ENCODE measurements around the gene NEK6. TPM values are rescaled to one million over a fixed set of nuclear protein-coding genes. Genes with fewer than 3 reads are reported as not detected.

The NEK6 gene
- total RNA-seq, 2 donors from 2014 or later, result 3.1 to 5.4 TPM

DNA sequence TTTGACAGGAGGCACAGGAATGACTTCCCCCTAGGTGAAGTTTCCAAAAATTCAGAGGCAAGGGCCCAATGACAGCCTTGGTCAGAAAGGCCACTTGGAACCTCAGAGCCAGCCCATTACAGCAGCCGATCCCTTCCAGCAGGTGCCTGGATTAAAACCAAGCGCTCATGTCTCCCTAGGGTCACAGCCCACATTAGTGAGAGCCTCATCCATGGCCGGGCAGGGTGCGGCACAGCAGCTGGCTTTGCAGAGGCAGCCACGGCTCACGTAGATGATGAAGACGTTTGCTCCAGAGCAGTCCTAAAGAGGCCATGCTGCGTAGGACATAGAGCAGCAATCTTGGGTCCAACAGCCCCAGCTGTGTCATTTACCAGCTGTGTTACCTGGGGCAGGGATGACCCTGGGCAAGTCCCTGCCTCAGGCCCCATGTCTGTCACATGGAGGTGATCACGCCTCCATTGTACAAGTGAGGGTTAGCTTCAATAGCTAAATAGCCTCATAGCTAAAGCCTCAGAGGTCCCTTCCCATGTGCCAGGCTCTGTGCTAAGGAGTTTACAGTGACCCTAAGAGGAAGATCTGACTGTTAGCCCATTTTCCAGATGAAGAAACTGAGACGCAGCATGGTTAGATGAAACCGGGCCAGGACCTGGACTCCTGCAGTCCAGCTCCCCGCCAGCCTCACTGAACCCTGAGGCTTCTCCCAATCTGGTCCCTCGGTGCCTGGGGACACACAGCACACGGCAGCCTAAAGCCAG is 39.2 kb downstream of the NEK6 start:
- DNase-seq (ENCODE audit: low spot score in 2 of 2) (no peak), ATAC-seq (no peak)
- H3K9me3 Mint-ChIP-seq, result no peaks in the 10 kb centered on the region
- no peak overlapping the region for H3K27ac Mint-ChIP-seq
- H3K36me3 Mint-ChIP-seq, result no peaks in the 10 kb centered on the region

DNA sequence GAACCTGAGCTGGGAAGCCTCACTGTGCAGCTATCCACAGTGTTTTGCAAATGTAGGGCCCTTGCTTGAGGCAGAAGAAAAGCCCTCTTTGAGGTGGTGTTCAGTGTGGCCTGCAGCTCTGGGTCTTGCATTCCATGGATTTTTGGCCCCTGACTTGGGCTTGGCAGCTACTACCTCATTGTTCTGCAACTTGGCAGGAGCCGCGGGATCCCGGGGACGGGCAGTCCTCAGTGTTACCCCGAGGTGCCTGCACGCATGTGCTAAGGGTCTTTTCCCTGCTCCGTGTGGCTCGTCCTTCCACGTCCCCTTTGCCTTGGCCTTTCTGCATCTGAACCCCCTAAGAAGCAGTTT is 39.8 kb downstream of the NEK6 start:
- ATAC-seq (no peak), DNase-seq (ENCODE audit: low spot score in 2 of 2) (no peak)
- Mint-ChIP-seq H3K27ac (no peak overlapping the region), H3K36me3 (no peaks in the 10 kb centered on the region), H3K9me3 (no peaks in the 10 kb centered on the region)

GRCh38 chr9:124297915-124298645 is 40.3 kb downstream of the NEK6 start:
- Mint-ChIP-seq H3K9me3 (no peaks in the 10 kb centered on the region), H3K27ac (no peak overlapping the region), H3K36me3 (no peaks in the 10 kb centered on the region)
- ATAC-seq (no peak), DNase-seq (ENCODE audit: low spot score in 2 of 2) (no peak)

DNA sequence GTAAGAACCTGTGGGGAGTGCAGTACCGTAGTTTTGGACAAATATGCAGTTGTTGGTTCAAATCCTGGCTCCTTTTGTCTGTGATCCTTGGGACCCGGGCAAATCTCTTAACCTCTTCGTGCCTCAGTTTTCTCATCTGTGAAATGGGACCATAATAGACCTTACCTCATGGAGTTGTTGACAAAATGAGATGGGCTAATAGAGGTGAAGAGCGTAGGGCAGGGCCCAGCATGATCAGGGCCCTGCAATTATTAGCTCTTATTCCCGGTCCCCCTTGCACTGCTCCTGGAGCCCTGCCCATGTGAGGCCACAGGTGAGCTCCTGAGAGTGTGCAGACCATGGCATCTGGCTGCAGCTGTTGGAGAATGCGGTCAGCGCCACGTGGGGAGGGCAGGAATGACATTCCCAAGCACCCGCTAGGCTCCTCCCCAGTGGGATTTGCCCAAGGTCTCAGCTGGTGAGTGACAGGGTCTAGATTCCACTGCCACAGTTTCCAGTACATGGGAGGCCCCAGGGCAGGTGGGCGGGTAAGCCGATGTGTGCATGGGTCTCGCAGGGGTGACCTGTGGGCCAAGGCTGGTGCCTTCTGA is 41.0 kb downstream of the NEK6 start:
- DNase-seq (ENCODE audit: low spot score in 2 of 2), result no peak
- ATAC-seq, result no peak
- Mint-ChIP-seq H3K27ac (no peak overlapping the region), H3K9me3 (no peaks in the 10 kb centered on the region), H3K36me3 (no peaks in the 10 kb centered on the region)

GRCh38 chr9:124299515-124300090 is 41.9 kb downstream of the NEK6 start:
- DNase-seq (ENCODE audit: low spot score in 2 of 2) (no peak), ATAC-seq (no peak)
- H3K9me3 Mint-ChIP-seq, result no peaks in the 10 kb centered on the region
- peak overlapping the region; percentile 65 to 76 for H3K27ac Mint-ChIP-seq
- no peaks in the 10 kb centered on the region for H3K36me3 Mint-ChIP-seq

DNA sequence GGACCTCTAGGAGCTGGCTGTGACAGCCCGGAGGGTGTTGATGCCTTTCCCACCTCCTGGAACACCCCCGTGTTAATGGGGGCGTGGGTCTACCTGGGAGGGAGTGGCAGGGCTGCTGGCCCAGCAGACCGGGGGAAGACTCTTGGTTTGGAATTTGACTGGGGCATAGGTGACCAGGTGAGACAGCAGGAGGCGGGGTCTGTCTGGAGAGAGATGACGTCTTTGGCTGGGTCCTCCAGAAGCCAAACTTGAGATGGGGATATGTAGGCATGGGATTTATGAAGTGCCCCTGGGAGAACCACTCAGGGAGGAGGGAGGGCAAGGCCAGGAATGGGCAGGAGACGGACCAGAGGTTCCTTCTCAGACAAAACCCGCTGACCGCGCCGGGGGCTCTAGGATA is 42.6 kb downstream of the NEK6 start:
- no peak for ATAC-seq
- no peak for DNase-seq (ENCODE audit: low spot score in 2 of 2)

GRCh38 chr9:124302921-124303320 is 45.2 kb downstream of the NEK6 start:
- Mint-ChIP-seq H3K9me3 (no peaks in the 10 kb centered on the region), H3K36me3 (no peaks in the 10 kb centered on the region), H3K27ac (no peak overlapping the region)
- no peak for DNase-seq (ENCODE audit: low spot score in 2 of 2)
- no peak for ATAC-seq

More for the DNA sequence above, 42.6 kb downstream of the NEK6 start:
- Mint-ChIP-seq H3K9me3 (no peaks in the 10 kb centered on the region), H3K36me3 (no peaks in the 10 kb centered on the region), H3K27ac (peak overlapping the region in 1 of 2 donors; percentile 76)

DNA sequence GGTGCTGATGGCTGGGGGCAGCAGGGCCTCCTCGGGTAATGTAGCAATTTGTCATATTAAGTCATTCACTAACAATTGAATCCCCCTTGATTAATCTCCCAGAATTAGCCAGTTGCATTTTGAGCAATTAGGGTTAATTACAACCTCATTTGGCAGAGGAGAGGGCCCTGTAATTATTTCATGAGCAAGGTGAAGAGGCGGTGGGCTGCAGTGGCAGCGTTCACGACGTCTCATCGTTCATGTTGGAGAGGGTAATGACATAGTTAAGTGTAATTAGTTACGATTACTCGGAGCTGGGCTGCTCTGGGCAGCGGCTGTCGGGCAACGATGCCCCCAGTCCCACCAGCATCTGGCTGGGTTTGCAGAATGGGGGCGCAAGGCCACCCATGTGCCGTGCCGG is 46.0 kb downstream of the NEK6 start:
- H3K27ac Mint-ChIP-seq, result no peak overlapping the region
- no peak for ATAC-seq
- H3K9me3 Mint-ChIP-seq, result no peaks in the 10 kb centered on the region
- H3K36me3 Mint-ChIP-seq, result no peaks in the 10 kb centered on the region
- DNase-seq (ENCODE audit: low spot score in 2 of 2), result no peak

DNA sequence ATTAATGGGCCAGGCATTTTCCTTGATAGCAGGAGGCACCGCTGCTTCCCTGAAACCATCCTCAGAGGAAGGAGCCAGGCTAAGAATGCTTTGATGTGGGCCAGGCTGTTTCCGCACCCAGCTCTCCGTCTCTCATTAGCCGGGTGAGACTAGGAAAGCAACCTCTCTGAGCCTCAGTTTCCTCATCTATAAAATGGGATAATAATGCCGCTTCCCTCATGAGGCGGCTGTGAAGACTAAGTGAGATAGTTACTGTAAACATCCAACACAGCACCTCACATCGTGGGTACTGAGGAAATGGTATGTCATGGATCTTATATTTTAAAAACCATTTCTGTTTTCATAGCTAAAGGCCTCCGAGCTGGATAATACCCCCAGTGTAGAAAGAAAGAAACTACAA is 46.5 kb downstream of the NEK6 start:
- no peak for DNase-seq (ENCODE audit: low spot score in 2 of 2)
- ATAC-seq, result no peak
- no peaks in the 10 kb centered on the region for H3K36me3 Mint-ChIP-seq
- H3K27ac Mint-ChIP-seq, result no peak overlapping the region
- H3K9me3 Mint-ChIP-seq, result no peaks in the 10 kb centered on the region

DNA sequence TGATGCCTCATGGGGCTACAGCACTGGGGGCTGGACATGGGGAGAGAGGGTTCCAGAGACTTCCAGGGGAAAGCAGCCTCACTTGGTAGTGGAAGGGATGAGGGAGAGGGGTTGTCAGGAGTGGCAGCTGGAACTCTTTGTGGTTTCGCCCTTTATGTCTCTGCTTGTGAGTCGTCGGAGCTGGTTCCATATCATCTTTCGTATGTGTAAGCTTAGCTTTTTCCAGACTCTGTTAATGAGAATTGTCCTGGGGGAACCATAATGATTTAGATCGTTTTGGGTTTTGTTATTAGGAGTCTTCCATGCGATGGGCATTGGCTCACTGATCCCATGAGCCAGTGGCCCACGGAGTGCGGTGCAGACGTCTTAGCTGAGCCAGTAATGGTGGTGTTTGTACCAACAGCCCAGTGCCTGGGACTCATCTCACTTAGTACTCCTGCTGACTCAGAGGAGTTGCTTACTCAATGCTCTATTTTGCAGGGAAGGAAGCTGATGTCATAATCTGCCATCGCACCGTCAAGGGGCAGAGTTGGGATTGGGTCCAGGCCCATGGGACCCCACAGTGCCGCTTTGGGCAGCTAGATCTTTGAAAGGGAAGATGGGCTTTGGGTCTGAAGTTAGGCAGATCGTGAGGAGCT is 48.5 kb downstream of the NEK6 start:
- DNase-seq (ENCODE audit: low spot score in 2 of 2) (no peak), ATAC-seq (no peak)
- no peaks in the 10 kb centered on the region for H3K9me3 Mint-ChIP-seq
- no peaks in the 10 kb centered on the region for H3K36me3 Mint-ChIP-seq
- H3K27ac Mint-ChIP-seq, result no peak overlapping the region

DNA sequence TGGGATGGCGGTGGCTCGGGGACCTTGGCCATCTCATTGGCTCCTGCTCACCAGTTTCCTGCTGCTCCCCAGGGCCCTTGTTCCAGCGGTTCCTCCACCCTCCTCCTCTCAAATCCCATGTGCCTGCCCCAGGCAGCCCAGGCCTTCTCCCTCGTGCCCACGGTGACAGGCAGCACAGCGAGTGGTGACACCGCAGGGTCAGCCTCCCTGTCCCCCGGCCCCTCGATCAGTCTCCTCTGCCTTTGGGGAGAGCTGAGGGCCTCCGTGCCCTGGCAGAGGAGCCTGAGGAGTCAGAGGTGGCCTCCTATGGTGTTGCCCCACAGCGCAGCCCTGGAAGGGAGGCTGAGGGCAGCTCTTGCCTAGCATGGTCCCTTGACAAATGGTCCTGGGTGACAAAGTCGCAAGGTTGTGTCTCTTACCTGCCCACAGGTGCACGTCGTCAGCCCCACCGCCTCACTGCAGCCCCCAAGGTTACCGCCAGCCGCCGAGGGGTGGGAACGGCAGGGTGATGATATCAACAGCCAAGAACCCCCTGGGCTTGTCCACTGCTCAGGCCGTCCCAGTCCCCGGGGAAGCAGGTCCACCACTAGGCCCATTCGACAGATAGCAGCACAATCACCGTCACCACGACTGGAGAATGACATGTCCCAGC is 49.8 kb downstream of the NEK6 start:
- no peak for DNase-seq (ENCODE audit: low spot score in 2 of 2)
- ATAC-seq, result no peak
- Mint-ChIP-seq H3K9me3 (no peaks in the 10 kb centered on the region), H3K27ac (no peak overlapping the region), H3K36me3 (no peaks in the 10 kb centered on the region)

- DNase-seq (ENCODE audit: low spot score in 2 of 2) (no peak), ATAC-seq (no peak)
- no peak overlapping the region for H3K27ac Mint-ChIP-seq
- H3K9me3 Mint-ChIP-seq, result no peaks in the 10 kb centered on the region
- no peaks in the 10 kb centered on the region for H3K36me3 Mint-ChIP-seq
Measured at GRCh38 chr9:124308606-124309491, 51.1 kb downstream of the NEK6 start.

DNA sequence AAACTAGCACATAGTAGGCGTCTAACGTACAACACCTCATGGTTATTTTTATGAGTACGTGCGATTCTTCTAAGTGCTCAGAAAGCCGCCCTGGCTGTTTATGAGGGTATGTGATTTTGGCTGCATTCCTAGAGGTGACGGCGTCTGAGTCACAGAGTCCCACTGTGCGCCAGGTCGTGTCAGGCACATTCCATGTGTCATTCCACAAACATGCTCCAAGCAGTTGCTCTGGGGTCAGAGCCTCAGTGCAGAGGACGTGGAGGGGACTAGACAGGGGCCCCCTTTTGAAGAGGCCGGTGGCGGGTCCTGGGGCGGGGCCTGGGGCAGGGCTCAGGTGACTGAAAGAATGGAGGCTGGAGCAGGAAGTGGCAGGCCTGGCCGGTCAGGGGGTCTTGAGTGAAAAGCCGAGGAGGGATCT is 51.9 kb downstream of the NEK6 start:
- DNase-seq (ENCODE audit: low spot score in 2 of 2) (no peak), ATAC-seq (no peak)
- Mint-ChIP-seq H3K9me3 (no peaks in the 10 kb centered on the region), H3K27ac (no peak overlapping the region), H3K36me3 (no peaks in the 10 kb centered on the region)

- H3K9me3 Mint-ChIP-seq, result no peaks in the 10 kb centered on the region
- H3K27ac Mint-ChIP-seq, result no peak overlapping the region
- no peaks in the 10 kb centered on the region for H3K36me3 Mint-ChIP-seq
- no peak for ATAC-seq
- no peak for DNase-seq (ENCODE audit: low spot score in 2 of 2)
Measured at GRCh38 chr9:124311283-124311682, 53.5 kb downstream of the NEK6 start.

- H3K9me3 Mint-ChIP-seq, result no peaks in the 10 kb centered on the region
Measured at GRCh38 chr9:124312290-124313265, 54.8 kb downstream of the NEK6 start.

More at GRCh38 chr9:124312290-124313265, 54.8 kb downstream of the NEK6 start:
- no peak for DNase-seq (ENCODE audit: low spot score in 2 of 2)
- no peaks in the 10 kb centered on the region for H3K36me3 Mint-ChIP-seq
- ATAC-seq, result no peak
- no peak overlapping the region for H3K27ac Mint-ChIP-seq

Data from activated naive CD4-positive, alpha-beta T cell treated with anti-CD3 and anti-CD28 coated beads, Interleukin-2, amount 50 U/mL, for 72 hours (primary cell).